GM18870 (cell line): Measurements from ENCODE around the gene SLIT3.

Experiments
- ATAC-seq: cut with Tn5 transposase; IDR thresholded peaks from one replicate; pipeline ENCODE4 v1.9.1; 2021; ENCODE audit warnings: moderate library complexity; ENCODE audit not compliant: unreplicated experiment

Gene SLIT3

GRCh38 chr5:168726342-168726741, 574.6 kb downstream of the SLIT3 start:
- no peak for ATAC-seq

DNA sequence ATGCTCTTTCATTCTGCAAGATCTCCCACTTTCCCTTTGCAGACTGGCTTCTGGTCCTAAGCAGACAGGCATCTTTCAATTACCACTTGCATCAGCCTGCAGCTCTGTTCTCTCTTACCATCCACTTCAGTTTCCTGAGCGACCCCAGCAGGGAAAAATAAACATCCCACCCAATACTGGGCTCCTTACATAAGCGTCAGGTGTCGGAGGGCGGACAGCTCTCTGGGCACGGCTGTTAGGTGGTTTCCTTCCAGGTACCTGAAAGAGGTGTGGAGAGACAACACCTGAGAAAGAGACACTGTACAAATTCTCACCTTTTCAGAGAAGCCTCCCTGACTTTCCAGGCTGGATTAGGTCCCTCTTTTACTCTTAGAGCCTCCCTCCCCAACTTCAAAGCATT, 576.7 kb downstream of the SLIT3 start:
- ATAC-seq = no peak

- no peak for ATAC-seq
Observed at GRCh38 chr5:168723037-168723436, 577.9 kb downstream of the SLIT3 start.

- ATAC-seq = no peak
Observed at GRCh38 chr5:168721966-168722365, 579.0 kb downstream of the SLIT3 start.

GRCh38 chr5:168721002-168721753, 579.8 kb downstream of the SLIT3 start:
- no peak for ATAC-seq

DNA sequence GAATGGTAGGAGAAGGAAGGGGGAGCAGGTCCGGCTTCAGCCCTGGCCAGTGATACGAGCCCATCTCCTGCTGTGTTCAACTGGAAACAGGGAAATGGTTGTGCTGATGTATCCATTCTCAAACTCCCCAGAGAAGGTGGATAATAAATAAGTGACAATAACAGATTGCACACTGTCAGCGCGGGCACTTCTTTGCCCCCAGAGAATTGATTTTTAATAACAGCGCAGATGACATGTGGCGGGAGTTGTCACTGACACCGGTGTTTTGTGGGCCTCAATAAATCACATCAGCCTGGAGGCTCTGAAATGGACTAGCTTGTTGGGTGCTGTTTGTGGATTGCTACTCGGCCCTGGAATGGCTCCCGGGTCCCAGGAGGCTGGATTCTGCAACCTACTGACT, 580.4 kb downstream of the SLIT3 start:
- no peak for ATAC-seq

DNA sequence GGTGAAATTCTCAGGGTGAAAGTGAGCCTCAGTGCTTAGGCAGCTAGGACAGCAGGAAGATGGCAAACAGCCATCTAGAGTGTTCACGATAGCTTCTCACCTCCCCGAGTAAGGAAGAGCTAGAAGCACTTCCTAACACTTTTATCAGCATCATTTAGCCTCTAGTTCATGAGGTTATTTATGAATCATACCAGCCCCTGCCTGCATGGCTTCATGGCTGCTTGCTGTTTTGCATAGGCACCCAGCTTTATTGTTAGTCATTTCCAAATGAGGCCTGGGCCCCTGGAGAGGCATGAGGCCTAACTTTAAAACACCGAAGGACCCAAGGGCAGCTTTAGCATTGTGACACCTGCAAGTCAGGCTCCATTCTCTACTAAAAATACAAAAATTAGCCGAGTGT, 586.9 kb downstream of the SLIT3 start:
- ATAC-seq = no peak

DNA sequence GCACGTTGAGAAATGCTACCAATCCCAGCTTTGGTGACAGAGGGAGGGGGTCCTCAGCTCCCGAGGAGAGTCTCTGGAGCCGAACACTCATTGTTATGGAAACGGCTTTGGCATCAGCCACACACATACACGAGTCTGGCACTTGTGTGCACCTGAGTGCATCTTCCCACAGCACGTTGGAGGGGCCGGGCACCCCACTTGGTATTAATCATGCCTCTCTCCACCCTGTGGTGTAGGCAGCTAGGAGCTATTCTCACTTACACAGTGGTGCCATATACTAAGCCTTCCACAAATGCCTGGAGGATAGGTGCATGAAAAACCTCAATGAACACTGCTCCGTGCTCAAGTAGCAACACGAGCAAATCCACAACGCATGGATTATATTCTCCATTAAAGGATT, 587.9 kb downstream of the SLIT3 start:
- no peak for ATAC-seq

DNA sequence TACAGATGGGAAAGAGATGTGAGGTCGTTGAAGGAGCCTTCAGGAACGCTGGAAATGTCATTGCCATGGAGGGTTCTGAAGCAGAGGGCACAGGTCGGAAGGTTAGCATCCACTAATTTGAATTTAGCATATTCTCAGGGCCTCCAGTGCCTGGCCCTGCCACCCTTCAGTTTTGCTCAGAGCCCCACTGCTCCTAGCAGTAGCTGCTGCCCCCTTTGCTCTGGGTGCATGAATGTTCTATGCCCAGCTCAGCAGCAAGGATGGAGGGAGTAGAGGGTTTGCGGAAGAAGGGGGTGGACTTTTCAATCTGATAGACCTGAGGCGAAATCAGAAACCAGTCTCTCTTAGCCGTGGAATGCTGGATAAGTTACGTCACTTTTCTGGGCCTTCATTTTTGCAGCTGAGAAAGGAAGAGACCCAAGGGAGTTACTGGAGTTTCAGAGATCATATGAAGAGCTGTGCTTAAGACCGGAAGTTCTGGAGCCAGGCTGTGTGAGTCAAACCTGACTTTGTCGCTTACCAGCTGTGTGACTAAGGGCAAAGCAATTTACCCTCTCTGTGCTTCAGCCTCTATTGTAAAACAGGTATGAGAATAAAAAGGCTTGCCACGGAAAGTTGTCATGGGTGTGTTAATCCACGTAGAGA, 588.5 kb downstream of the SLIT3 start:
- ATAC-seq = no peak

DNA sequence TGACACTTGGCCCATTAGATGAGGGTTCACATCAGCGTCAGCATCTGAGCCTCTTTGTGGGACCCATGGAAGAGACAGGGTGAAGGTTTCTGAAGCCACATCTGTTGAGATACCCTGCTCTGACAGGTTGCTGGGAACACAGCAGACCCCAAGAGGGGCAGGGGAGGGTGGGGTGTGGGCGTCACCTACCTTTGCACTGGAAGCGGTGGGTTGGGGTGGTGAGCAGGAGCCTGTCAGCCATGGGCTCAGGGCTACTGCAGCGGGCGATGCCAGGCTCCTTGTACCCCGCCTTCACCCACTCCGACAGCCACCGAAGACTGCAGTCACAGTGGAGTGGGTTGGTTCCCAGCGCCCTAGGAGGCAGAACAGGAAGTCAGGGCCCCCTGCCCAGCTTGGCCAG, 590.2 kb downstream of the SLIT3 start:
- ATAC-seq = no peak

DNA sequence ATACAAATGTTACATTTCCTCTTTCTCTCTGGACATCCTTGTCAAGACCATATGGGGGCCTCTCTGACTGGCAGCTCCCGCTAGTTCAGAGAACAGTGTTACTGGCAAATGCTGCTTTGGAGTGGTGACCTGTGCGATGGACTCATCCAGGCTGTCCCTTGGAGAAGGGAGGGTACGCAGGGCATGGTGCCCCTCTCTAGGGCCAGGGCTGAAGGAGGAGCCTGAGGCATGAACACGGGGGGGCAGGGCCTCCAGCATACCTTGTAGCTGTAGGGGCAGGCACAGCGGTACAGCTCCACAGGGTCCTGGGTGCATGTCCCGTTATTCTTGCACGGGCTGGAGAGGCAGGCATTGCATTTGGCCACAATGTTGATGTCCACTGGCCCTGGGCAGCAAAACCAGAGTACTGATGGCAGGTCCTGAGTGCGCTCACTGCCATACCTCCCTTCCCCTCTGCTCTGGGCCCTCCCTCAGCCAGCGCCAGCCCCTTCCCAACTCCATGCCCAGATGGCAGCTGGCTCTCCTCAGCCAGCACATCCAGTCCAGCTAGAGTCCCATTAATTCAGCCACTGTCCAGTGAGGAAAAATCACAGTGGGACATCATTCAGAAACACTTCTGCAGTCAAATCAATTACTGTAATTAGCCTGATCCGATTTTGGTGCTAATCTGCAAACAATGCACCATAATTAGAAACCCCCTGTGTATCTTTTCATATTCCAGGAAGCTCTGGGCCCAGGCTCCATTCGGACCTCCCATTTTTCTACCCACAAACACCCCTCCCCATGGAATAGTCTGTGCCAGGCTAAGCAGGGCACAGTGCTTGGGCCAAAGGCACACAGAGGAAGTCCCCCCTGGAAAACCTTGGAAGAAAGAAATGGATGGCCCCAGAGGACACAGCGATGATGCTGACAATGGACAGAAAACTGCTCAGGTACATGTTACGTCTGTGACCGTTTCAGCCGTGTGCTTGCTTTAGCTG, 592.9 kb downstream of the SLIT3 start:
- no peak for ATAC-seq

DNA sequence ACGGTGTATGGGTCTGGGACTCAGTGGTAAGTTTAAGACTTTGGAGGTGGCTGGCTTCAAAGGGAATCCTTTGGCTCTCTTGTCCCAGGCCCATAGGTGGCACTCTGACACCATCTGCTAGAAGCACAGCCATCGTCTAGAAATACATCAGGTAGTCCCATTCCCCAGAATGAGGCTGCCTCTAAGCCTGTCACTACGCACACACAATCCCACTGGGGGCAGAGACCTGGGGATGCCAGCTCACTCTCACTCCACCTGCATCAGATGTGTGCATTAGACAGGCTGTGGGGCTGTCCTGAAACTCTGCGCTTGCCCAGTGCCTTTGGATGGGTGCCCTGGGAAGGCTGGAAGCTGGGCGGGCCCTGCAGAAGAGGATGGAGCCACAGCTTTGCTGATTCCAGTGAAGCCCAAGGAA, 594.3 kb downstream of the SLIT3 start:
- no peak for ATAC-seq

GRCh38 chr5:168705321-168705720, 595.6 kb downstream of the SLIT3 start:
- ATAC-seq = no peak

DNA sequence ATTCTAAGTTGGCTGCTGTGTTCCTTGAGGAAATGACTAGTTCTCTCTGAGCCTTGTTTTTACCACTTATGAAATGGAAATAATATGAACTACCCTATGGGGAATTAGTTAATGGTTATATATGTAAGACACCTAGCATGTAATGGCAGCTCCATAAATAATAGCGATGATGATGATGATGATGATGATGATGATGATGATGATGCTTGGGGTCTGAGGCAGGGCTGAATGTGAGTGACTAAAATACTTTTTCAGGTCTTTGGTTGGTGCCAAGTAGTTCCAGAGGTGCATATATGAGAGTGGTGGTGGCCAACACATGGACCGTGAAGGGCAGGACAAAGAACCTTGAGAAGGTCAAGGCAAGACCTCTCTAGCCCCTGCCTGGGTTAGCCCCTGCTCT, 598.4 kb downstream of the SLIT3 start:
- no peak for ATAC-seq

GRCh38 chr5:168701641-168702040, 599.3 kb downstream of the SLIT3 start:
- no peak for ATAC-seq

DNA sequence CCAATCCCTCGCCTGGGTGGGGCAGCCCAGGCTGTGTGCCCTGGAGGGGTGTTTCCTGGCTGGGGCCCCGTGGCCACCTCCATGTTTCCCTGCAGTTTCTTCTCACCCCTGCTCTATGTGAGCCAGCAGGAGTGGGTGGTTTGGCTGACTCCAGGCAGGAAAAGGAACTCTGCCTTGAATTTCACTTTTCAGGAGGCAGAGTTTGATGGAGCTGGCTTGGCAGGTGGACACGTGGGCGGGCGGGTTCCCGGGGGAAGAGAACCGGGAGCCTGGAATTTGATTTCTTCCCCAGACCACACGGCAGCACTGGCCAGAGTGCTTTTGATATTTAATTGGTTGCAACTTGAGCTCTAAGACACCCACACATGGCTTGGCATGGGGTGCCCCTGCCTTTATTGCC, 601.9 kb downstream of the SLIT3 start:
- no peak for ATAC-seq

DNA sequence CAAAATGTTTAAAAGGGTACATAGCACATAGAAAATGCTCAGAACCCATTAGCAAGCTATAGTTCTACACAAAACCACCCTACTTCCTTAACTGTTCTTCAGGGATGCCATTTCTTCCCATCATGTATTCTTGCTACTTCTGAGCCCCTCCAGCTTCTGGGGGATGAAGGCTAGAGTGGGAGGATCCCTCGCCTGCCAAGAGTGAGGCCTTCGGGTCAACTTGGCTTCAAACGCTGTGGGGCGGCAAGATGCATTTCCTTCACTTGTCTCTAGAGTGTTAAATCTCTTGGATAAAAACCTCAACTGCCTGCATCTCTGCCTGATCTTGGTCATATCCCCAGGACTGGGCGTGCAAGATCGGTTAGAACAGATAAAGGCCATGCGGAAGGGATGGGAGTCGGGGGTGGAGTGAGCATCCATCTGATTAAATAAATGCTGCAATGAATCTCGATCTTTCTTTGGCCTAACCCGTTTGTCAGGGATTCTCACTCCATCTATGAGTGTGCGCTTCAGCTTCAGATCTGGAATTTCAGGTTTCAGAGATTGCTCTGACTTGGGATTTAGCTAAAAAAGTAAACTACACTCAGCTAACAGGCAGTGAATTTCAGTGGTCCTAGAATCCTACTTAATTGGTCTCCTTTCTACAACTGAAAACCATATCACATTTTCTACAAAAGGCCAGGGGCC, 603.8 kb downstream of the SLIT3 start:
- ATAC-seq = no peak

- ATAC-seq = no peak
Observed at GRCh38 chr5:168696611-168697010, 604.3 kb downstream of the SLIT3 start.

GRCh38 chr5:168695301-168695835, 605.6 kb downstream of the SLIT3 start:
- ATAC-seq = no peak

GRCh38 chr5:168694289-168694688, 606.6 kb downstream of the SLIT3 start:
- ATAC-seq = no peak

- ATAC-seq = no peak
Observed at GRCh38 chr5:168693883-168694282, 607.1 kb downstream of the SLIT3 start.
